Ishikawa (cell line): ENCODE measurements around the gene TMEM269.

Source experiments
- CEBPB ChIP-seq: IDR thresholded peaks from 2 replicates; pipeline ENCODE4 v1.6.1; 2012
- CREB1 ChIP-seq: IDR thresholded peaks from 2 replicates; pipeline ENCODE4 v1.6.1; 2012; ENCODE audit warnings: low read depth
- EGR1 ChIP-seq: IDR thresholded peaks from 2 replicates; pipeline ENCODE4 v1.6.1; 2012
- EP300 ChIP-seq: IDR thresholded peaks from 2 replicates; pipeline ENCODE4 v1.6.1; 2012; ENCODE audit warnings: borderline replicate concordance
- FOXM1 ChIP-seq: IDR thresholded peaks from 2 replicates; pipeline ENCODE4 v1.6.1; 2012; ENCODE audit warnings: low read depth, borderline replicate concordance
- RAD21 ChIP-seq: IDR thresholded peaks from 2 replicates; pipeline ENCODE4 v1.6.1; 2012; ENCODE audit warnings: low read depth
- TAF1 ChIP-seq: IDR thresholded peaks from 2 replicates; pipeline ENCODE4 v1.6.1; 2012; ENCODE audit warnings: low read depth, mild to moderate bottlenecking
- TCF12 ChIP-seq: IDR thresholded peaks from 2 replicates; pipeline ENCODE4 v1.6.1; 2012; ENCODE audit warnings: low read depth
- TEAD4 ChIP-seq: IDR thresholded peaks from 2 replicates; pipeline ENCODE4 v1.6.1; 2012
- ZBTB7A ChIP-seq: IDR thresholded peaks from 2 replicates; pipeline ENCODE4 v1.6.1; 2012; ENCODE audit warnings: low read depth
- TF ChIP-seq, protein P1 (sequence below): IDR thresholded peaks from 2 replicates; pipeline ENCODE4 v1.6.1; 2012; ENCODE audit warnings: low read depth, mild to moderate bottlenecking
- TF ChIP-seq, protein P2 (sequence below): IDR thresholded peaks from 2 replicates; pipeline ENCODE4 v1.6.1; 2012

DNA sequence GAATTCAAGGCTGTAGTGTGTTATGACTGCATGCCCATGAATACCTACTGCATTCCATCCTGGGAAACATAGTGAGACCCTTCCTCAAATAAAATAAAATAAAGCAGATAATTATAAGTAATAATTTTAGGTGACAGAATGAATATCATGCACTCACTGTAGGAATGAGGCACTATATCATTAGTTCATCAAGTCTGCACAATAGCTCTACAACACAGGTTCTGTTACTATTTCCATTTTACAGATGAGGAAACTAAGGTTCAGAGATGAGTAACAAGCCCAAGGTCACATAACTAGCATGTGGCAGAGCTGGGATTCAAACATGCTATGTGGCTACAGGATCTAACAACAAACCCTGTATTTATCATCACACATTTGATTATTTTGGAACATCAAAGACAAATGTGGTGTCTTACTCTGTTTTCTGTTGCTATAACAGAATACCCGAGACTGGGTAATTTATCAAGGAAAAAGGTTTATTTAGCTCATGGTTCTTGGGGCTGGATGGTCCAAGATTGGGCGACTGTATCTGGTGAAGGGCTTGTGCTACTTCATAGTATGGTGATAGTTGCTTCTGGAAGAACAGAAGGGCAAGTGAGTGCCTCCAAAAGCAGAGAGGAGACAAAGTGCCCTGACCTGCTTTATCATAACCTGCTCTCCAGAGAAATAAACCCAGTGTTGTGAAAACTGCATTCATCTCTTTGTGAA lies 56.8 kb downstream of the TMEM269 start:
- TF ChIP-seq EGR1 (no peak), TAF1 (no peak), ZBTB7A (no peak), RAD21 (no peak), EP300 (no peak), CREB1 (no peak), FOXM1 (no peak), TCF12 (no peak), TEAD4 (no peak), CEBPB (no peak)
- TF ChIP-seq, protein P1, sequence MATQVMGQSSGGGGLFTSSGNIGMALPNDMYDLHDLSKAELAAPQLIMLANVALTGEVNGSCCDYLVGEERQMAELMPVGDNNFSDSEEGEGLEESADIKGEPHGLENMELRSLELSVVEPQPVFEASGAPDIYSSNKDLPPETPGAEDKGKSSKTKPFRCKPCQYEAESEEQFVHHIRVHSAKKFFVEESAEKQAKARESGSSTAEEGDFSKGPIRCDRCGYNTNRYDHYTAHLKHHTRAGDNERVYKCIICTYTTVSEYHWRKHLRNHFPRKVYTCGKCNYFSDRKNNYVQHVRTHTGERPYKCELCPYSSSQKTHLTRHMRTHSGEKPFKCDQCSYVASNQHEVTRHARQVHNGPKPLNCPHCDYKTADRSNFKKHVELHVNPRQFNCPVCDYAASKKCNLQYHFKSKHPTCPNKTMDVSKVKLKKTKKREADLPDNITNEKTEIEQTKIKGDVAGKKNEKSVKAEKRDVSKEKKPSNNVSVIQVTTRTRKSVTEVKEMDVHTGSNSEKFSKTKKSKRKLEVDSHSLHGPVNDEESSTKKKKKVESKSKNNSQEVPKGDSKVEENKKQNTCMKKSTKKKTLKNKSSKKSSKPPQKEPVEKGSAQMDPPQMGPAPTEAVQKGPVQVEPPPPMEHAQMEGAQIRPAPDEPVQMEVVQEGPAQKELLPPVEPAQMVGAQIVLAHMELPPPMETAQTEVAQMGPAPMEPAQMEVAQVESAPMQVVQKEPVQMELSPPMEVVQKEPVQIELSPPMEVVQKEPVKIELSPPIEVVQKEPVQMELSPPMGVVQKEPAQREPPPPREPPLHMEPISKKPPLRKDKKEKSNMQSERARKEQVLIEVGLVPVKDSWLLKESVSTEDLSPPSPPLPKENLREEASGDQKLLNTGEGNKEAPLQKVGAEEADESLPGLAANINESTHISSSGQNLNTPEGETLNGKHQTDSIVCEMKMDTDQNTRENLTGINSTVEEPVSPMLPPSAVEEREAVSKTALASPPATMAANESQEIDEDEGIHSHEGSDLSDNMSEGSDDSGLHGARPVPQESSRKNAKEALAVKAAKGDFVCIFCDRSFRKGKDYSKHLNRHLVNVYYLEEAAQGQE, result no peak
- TF ChIP-seq, protein P2, sequence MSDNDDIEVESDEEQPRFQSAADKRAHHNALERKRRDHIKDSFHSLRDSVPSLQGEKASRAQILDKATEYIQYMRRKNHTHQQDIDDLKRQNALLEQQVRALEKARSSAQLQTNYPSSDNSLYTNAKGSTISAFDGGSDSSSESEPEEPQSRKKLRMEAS, result no peak
